ENCODE data around the gene C9orf152.
"Not testable (repeated sequence)": the region's sequence is repeated elsewhere in the genome, so short reads cannot be mapped to it uniquely, and the experiment has no call there.

The C9orf152 gene

DNA sequence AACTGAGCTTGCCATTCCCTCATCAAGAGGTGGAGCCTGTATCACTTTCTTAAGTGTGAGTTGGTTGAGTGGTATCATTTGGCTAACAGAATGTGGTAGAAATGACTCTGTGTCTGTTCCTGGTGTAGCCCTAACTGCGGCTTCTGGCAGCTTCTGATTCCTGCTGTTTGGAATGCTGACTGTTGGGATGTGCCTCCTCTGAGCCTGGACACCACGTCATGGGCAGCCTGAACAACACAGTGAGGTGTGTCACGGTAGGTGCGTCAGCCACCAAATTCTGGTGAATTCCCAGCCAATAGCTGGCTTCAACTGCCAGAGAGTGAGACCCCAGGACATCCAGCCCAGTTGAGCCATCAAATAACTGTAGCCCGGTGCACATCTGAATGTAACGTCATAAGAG is 6.1 kb upstream of the C9orf152 start:
- no peak for DNase-seq

DNA sequence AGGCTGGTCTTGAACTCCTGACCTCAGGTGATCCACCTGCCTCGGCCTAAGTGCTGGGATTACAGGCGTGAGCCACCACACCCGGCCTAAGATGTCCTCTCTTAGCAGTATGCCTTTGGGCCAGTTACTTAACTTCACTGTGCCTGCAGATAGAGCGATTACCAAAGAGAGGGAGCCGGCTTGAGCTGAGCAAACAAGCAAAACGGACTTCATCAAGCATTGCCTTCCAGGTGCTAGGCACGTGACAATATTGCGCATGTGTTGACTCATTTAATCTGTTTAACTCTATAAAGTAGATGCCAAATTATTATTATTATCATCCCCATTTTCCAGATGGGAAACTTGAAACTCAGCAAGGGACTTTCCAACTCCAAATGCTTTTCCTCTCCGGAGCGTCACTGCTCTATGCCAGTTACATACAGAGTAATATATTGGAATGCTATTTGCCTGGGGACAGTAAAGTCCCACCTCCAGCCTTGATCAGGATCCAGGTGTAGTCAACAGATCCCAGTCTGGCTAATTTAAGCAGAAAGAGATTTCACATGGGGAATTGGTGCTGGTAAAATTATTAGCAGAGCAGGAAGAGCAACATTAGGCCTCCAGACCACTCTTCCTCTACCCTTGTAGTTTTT is 5.6 kb upstream of the C9orf152 start:
- DNase-seq, result no peak

DNA sequence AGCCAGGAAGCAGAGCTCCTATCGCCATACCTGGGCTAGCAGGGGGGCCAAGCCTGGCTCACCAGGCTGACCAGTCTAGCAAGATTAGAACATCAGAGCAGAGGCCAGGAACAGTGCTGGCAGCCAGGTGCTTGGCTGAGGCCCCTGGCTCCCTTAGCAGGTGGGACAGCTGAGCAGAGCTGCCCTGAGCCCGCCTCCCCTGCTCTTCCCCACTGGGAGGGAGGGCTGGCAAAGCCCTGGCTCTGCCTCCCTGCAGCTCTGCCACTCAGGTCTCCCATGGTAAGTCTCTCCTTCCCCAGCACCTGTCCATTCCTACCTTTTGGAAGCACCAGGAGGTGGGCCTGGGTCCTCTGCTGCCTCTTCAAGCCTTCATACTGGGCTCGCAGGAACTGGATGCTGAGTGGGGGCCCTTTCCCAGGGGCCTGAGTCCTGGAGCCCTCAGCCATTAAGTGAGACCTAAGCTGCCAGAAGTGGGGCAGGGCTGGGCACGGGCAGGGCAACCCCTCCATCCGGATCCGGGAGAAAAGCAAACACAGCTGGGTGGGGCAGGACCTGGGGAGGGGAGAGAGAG is 803 bp downstream of the C9orf152 start:
- DNase-seq, result no peak

DNA sequence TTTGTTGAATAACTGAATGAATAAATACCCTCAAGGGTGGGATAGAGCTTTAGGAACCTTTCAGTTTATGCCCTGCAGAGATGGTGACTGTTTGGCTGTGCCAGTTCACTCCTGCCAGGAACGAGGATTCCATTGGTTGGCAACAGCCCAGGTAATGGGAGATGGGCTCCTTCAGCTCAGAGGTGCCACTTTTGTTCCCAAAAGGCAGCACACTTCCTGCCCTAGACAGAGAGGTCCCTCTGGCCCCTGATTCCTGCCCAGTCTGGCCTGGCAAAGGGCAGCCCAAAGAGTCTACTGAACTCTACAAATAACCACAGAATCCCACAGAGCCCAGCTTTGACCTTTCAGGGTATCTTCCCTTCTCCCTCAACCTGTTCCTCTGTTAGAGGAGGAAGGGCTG is 1.6 kb downstream of the C9orf152 start:
- DNase-seq, result no peak

DNA sequence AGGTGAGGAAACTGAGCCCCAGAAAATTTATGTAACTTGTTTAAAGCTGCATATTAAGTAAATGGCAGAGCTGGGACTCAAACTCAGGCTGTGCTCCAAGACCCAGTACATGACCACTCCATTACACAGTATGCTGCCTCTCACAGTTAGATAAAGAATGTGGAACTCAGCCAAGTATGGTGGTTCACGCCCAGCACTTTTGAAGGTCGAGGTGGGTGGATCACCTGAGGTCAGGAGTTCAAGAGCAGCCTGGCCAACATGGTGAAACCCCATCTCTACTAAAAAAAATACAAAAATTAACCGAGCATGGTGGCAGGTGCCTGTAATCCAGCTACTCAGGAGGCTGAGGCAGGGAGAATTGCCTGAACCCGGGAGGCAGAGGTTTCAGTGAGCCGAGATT is 2.3 kb downstream of the C9orf152 start:
- DNase-seq, result not testable (repeated sequence)

DNA sequence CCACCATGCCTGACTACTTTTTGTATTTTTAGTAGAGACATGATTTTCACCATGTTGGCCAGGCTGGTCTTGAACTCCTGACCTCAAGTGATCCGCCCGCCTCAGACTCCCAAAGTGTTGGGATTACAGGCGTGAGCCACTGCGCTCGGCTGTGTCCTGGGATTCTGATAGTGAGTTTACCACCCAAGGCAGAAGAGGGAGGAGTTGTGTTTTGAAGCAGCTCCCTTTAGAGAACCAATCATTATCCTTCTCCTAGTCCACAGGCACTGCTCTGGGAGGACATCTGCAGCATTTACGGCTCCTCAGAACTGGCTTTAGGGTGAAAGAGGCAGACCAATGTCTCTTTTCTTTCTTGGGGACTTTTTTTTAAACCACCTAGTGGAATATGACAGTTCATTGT is 5.7 kb downstream of the C9orf152 start:
- DNase-seq, result no peak

DNA sequence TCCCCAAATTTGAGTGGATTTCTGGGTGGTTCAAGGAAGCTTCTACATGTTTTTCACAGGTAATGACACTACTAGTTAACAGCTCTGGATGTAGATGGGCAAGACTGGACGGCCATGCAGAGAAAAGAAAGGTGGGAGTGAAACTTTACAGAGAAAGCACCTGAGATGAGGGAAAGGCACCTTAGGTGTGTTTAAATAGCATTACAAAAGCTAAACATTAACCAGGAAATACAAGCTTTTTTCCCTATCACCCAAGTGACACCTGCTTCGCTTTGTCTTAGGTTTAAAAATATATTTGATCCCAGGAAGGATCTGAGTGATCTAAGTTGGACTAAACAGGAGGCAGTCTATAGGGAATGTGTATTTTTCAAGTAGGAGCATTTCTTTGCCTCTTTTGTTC is 8.3 kb downstream of the C9orf152 start:
- no peak for DNase-seq

DNA sequence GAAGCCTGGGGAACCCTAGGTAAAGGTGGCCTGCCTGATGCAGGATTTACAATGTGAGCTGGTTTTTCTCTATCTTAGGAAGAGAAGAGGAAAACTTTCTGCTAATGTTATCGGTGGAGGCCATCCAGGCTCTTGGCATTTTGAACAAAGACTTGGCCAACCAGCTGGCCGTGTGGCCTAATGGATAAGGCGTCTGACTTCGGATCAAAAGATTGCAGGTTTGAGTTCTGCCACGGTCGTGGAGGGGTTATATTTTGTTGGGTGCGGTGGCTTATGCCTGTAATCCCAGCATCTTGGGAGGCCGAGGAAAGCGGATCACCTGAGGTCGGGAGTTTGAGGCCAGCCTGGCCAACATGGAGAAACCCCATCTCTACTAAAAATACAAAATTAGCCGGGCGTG is 9.6 kb downstream of the C9orf152 start:
- DNase-seq, result no peak

DNA sequence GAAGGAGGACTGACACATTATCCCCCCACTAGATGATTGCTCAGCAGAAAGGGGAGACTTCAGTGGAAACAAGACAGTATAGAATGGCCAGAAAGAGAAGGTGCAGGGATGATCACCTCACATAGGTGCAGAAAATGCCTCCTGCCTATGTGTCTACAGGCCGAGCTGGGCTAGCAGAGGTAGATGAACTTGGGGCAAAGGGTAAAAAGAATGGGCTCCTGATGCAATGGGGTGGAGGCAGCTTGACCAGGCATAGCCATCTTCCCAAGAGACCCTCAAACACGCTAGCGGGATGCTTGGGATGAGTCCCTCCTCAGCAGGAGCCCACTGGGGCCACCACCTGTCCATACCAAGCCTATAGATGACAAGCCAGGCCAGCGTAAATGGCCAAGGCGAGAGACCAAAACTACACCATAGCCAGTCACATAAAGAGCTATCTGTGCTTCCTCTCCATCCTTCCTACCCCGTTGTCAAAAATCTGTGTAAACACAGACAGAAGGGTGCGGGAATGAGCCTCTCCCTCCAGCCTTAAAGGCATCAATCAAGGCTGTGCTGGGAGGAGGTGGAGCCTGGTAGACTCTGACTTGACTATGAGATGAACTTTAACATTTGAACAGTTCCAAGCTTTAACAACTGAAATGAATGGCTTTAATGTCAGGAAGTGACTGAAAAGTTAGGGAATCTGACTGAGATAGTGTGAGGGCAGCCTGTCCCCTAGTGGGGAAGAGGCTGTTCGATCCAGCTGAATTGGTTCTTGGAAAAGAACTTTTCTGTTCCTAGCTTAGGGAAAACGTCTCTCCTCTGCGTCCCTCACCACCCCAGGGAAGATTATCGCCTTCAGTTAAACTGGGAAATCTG is 10.4 kb downstream of the C9orf152 start:
- no peak for DNase-seq

DNA sequence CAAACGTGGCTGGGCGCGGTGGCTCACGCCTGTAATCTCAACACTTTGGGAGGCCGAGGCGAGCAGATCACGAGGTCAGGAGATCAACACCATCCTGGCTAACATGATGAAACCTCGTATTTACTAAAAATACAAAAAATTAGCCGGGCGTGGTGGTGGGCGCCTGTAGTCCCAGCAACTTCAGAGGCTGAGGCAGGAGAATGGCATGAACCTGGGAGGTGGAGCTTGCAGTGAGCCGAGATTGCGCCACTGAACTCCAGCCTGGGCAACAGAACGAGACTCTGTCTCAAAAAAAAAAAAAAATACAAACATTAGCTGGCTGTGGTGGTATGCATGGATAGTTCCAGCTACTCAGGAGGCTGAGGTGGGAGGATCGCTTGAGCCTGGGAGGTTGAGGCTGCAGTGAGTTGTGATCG is 11.9 kb downstream of the C9orf152 start:
- DNase-seq, result not testable (repeated sequence)

DNA sequence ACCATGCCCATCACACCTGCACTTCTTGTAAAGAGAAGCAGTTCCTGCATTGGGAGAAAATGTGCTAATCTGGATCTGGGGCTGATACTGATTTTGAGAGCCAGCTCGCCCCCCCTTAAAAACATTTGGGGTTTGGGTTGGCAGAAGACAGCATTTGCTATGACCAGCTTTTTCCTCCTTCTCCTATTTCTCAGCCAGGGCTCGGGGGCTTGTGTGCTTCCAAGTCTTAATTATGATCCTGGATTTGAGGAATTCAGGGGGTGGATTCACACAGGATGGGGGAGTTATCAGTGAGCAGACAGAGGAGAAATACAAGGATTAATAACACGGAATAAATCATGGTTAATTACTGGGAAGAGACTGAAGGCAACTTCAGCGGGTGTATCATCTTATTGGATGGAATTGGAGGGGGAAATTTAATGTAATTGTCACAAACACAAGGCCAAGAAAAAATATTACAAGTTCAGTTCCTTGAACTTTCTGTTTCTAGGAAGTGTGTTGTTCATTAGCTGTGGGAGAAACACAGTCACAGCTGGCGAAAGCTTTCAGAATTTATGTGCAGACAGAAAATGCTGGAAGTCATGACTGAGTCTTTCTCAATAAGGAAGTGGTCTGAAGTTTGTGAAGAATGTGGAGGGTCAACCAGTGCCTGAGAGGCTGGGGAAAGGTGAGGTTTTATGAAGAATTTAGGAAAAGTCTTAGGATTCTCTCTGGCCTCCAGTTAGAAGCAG is 15.3 kb downstream of the C9orf152 start:
- DNase-seq, result no peak

DNA sequence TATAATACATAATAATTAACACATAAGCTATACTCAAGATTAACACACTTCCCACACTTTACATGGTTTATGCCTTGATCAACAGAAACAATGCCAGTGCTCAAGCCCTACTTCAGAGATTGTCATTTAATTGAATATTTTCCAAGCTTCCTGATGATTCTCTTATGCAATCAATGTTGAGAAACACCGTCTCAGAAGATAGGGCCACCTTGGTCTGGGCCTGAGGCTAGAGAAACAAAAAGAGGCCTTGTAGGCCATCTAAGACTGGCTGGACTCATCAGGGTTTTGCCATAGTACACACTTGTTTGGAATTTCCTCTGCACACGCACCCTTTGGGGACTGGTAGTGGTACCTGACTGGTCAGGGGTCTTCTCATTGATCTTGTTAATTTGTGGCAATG is 16.3 kb downstream of the C9orf152 start:
- DNase-seq, result no peak

DNA sequence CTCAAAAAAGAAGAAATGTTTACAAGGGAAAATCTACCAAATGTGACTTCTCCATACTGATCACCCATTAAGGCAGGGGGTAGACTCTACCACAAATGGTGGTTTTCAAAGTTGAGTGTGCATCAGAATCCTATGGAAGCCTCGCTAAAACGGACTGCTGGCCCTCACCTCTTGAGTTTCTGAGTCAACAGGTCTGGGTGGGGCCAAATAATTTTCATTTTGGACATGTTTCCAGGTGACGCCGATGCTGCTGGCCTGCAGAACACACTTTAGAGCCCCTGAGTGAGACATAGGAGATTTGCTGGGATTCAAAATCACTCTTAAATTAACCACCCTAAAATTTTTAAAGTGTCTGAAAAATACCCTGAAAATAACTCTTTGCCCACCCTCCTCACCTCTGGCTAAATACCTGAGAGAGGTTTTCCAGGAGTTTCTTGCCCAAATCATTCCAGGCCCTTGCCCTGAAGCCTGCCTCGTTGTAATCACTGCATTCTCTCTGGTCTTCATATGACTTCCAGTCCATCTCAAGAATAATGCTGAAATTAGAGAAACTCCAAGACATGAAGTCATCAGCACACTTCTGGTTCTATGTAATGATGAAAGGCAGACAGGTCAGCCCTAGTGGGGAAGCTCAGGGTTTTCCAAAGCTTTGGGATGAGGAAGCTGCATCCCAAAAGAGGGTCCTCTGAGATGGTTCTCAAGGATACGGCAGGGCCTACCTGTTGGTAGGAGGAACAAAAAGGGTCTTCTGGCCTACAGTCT is 18.2 kb downstream of the C9orf152 start:
- DNase-seq, result no peak

DNA sequence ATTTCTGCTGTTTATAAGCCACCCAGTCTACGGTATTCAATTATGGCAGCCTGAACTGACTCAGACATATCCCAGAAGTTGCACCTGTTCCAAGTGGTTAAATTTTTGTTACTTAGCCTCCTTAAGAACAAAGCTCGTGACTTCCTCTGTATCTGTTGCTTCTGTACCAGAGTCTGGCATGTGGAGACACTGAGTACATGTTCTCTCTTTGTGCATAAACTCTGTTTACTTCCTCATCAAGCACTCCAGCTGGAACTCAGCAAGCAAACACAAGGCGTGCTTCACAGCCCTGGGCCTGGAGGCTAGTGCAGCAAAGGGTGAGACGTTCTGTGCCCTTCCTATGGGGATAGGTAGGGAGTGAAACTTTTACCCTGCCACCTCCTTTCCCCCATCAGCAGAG is 19.0 kb downstream of the C9orf152 start:
- no peak for DNase-seq

DNA sequence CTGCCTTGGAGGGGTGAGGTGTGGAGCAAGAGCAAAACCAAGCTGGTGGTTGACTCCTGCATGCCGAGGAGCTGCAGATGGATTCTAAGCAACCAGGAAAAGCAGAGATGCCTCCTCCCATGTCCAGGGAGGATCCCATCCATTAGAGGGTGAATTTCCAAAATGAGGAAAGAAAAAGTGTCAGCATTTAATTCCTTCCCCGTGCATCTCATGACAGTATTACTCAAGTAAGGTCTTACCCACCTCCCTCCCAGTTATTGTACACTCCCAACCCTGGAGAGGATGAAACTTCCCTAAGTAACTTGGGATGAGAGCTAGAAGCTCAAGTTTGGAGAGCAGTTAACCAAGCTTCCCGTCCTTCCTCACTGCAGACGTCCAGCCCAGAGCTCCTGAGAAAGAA is 19.9 kb downstream of the C9orf152 start:
- no peak for DNase-seq

DNA sequence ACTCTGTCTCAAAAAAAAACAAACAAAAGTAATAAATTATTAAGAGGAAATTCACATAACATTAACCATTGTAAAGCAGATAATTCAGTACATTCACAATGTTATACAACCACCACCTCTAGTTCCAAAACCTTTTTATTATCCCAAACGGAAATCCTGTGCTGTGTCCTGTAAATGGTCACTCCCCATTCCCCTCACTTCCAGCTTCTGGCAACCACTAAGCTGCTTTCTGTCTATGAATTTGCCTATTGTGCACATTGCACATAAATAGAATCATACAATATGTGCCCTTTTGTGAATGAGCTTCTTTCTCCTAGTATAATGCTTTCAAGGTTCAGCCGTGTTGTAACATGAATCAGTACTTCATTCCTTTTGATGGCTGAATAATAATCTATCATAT is 20.8 kb downstream of the C9orf152 start:
- DNase-seq, result no peak

DNA sequence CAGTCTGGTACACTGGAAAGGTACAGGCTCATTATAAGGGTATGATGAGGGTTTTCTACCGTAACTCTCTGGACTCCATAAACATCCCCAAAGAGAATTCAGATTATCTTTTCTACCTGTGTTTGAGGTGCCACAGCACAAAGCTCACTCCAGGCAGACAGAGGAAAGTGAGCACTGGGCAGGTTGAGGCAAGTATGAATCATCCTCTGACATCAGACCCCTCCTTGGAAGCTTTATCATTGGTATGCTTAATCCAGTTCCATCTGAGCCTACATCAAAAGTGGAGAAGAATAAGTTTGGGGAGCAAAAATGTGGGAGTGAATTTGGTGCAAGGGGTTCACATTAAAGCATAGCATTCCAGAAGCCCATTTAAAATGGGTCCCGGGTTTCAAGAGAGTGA is 21.7 kb downstream of the C9orf152 start:
- DNase-seq, result no peak

DNA sequence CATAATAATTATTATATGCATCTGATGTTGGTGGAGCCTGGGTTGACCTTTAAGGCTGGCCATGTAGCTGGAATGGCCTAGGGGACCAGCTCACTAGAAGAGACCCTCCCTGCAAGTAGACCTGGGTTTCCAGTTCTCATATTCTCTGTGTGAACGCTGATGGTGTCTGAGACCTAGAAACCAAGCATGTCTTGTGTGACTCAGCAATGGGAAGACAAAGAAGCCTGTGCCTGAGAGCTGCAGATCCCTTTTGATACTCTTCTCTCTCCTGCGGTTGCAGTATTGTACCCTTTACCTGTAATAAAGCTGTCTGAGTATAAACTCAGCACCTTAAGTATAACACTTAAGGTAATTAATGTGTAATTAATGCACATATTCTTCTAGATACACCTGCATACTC is 22.2 kb downstream of the C9orf152 start:
- DNase-seq, result no peak

DNA sequence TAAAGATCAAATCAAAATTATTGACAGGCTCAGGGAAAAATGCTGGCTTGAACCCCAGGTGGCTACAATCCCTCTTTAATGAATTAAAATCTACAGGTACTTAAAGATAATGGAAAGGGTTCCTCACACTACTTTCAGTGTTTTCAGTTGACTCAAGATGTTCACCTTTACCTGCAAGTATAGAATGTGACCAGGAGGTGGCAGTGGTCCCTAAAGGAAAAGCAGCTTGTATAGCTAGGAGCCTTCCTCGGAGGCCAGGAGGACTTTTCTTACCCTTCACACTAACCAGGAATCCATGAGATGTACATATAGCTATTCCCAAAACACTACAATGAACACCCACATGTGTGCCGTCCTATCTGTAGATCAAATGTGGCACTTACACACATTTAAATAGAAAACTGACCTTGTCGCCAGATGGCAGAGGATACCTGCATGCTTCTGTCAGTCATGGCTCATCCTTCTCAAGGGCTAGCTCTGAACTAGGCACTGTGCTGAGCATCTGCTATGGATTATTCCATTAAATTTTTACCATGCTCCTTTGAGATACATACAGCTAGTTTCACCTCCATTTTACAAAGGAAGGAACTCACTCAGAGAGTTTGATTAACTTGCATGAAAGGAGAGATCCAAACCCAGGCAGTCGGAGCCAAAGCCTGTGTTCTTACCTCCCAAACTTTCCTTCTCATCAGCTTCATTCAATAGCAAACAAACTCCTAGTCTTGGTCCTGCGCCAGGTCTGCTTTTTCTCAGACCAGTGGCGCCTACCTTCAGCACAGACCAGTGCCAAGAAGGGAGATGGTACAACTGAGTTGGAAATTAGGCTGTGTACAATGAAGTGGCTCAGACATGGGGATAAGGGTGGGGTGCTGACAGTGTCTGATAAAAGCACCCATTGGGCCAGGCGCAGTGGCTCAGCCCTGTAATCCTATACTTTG is 24.5 kb downstream of the C9orf152 start:
- peak; percentile 47 for DNase-seq

DNA sequence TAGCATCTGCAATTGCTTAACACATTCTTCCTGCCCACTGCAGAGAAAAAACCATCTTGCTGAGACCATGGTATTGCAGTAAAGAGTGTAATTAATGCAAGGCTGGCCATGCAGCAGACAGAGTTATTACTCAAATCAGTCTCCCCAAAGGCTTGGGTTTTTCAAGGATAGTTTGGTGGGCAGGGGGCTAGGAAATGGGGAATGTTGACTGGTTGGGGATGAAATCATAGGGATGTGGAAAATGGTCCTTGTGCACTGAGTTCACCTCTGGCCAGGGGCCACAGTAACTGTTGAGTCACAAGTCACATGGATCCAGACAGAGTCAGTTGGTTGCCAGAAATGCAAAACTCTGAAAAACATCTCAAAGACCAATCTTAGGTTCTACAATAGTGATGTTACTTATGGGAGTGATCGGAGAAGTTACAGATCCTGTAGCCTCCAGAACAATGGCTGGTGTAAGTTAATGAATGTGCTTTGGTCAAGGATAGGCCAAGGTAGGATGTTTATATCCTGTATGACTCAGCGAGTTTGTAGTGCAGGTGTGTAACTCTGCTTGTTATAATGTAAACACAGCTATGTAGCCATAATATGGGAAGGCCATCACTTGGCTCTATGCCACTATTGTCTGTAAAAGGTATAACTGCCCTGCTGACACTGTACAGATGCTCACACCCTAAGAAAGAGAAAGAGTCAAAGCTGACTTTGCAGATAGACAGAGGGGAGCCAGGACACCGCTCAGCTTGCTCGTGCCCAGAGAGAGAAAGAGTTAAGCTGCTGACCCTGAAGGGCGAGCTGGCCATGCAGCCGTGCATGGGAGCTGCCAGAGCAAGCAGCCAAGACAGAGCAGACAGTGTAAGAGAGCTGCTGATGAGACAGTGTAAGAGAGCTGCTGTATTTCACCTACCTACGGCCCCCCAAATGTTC is 27.2 kb downstream of the C9orf152 start:
- DNase-seq, result no peak

DNA sequence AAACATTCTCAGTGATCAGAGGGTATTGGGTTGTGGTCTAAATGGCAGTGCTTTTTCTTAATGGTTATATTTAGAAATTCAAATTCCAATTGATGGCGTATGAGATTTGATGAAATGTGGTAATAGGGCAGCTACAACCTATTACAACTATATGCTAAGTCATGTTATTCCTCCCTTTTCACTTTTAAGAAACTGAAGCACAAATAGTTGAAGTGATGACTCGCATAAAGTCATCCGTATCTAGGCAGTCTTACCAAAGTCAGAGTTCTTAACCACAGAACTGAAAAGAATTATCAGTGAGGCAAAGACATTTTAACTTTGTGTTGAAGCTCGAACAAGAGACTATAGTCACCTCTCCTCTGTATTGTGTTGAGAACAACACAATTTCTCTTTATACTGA is 28.2 kb downstream of the C9orf152 start:
- no peak for DNase-seq
